Endothelial cell of umbilical vein (primary cell): ENCODE data around the gene WNT8A. TPM values are rescaled to one million over a fixed set of nuclear protein-coding genes. Genes with fewer than 3 reads are reported as not detected.

Experiments
- BruUV-seq: library from RNA; stranded (reverse); fragments of 400-500 nt; replicated peaks from 2 replicates; lab custom pipeline; 2021; lab: Mats Ljungman, UMichigan
- CTCF ChIA-PET: fragments of 300-600, 350-600 bp; sonication (Branson Sonifier 250); formaldehyde crosslinking; loops from one replicate; lab custom pipeline; 2021; ENCODE audit warnings: antibody characterized with exemption, inconsistent platforms; lab: Charles Lee
- POLR2A ChIA-PET: fragments of 300-600, 350-600 bp; sonication (Branson Sonifier 250); formaldehyde crosslinking; loops from one replicate; lab custom pipeline; 2021; ENCODE audit warnings: antibody characterized with exemption, inconsistent platforms; lab: Charles Lee
- DNase-seq: peaks from one replicate; pipeline ENCODE4 v3.0.0-alpha.2; 2011; ENCODE audit warnings: low read depth, low spot score
- FAIRE-seq: peaks from 2 replicates; lab custom pipeline; 2011; peaks lifted over from hg19 to GRCh38; lab: Jason Lieb, UNC
- H2AFZ ChIP-seq: 2 replicates; pipeline ENCODE4 v1.6.0; 2012; ENCODE audit warnings: low read depth, low read length, control low read depth, inconsistent platforms
- H3K27ac ChIP-seq: 2 replicates; pipeline ENCODE4 v1.5.1; 2011; ENCODE audit warnings: low read depth, mild to moderate bottlenecking, control low read depth, low read length, moderate library complexity; ENCODE audit not compliant: insufficient read depth
- H3K27me3 ChIP-seq, 2 experiments: 2 replicates each; pipeline versions ENCODE4 v1.6.0 to v1.6.1; 2011; ENCODE audit warnings: low read length in 2 of 2, mixed read lengths in 1 of 2; ENCODE audit not compliant: control insufficient read depth in 2 of 2, insufficient read depth in 2 of 2
- H3K36me3 ChIP-seq, 2 experiments: 2 replicates in 1 of 2; 3 replicates in 1 of 2; pipeline ENCODE4 v1.5.1; 2011; ENCODE audit warnings: low read length in 2 of 2, mild to moderate bottlenecking in 1 of 2, moderate library complexity in 1 of 2; ENCODE audit not compliant: control insufficient read depth in 2 of 2, insufficient read depth in 2 of 2; ENCODE audit errors: extremely low read depth in 1 of 2
- H3K4me1 ChIP-seq: 3 replicates; pipeline ENCODE4 v1.5.1; 2011; ENCODE audit warnings: mild to moderate bottlenecking, low read length; ENCODE audit not compliant: control insufficient read depth, insufficient read depth; ENCODE audit errors: extremely low read depth
- H3K4me2 ChIP-seq: 2 replicates; pipeline ENCODE4 v1.6.1; 2011; ENCODE audit warnings: low read length, control low read depth, mixed read lengths; ENCODE audit not compliant: insufficient read depth
- H3K4me3 ChIP-seq, 3 experiments: fragments of 200-600 bp in 1 of 3; sonication (generic), shearing (Covaris generic) in 1 of 3; replicated peaks in 1 of 3; 2 replicates each; pipeline ENCODE4 v1.5.1; 2011 to 2016; ENCODE audit warnings: control low read depth in 3 of 3, low read length in 3 of 3, mild to moderate bottlenecking in 2 of 3, inconsistent platforms in 1 of 3, low read depth in 1 of 3, moderate library complexity in 1 of 3; ENCODE audit not compliant: insufficient read depth in 1 of 3
- H3K79me2 ChIP-seq: 2 replicates; pipeline ENCODE4 v1.6.0; 2012; ENCODE audit warnings: low read length, inconsistent platforms; ENCODE audit not compliant: control insufficient read depth, insufficient read depth
- H3K9ac ChIP-seq: replicated peaks from 2 replicates; pipeline ENCODE3; 2011; ENCODE audit warnings: low read length, control low read depth; ENCODE audit not compliant: insufficient read depth; ENCODE audit errors: extremely low read depth
- H3K9me1 ChIP-seq: replicated peaks from 3 replicates; pipeline ENCODE4 v1.6.0; 2011; ENCODE audit warnings: mild to moderate bottlenecking, low read length; ENCODE audit not compliant: control insufficient read depth, insufficient read depth; ENCODE audit errors: extremely low read depth
- H3K9me3 ChIP-seq: replicated peaks from 2 replicates; pipeline ENCODE4 v1.5.1; 2012; ENCODE audit warnings: low read length, inconsistent platforms; ENCODE audit not compliant: control insufficient read depth, insufficient read depth
- H4K20me1 ChIP-seq: replicated peaks from 2 replicates; pipeline ENCODE3; 2011; ENCODE audit warnings: mild to moderate bottlenecking, low read length; ENCODE audit not compliant: control insufficient read depth, insufficient read depth; ENCODE audit errors: extremely low read depth
- EZH2 ChIP-seq: IDR thresholded peaks from 2 replicates; pipeline ENCODE4 v1.6.1; 2012; ENCODE audit warnings: borderline replicate concordance, low read depth, mild to moderate bottlenecking, moderate library complexity, low read length, inconsistent platforms; ENCODE audit not compliant: severe bottlenecking
- FOS ChIP-seq: IDR thresholded peaks from 2 replicates; pipeline ENCODE4 v1.6.1; 2011; ENCODE audit warnings: mild to moderate bottlenecking, low read length, moderate library complexity, borderline replicate concordance; ENCODE audit not compliant: insufficient read depth
- GATA2 ChIP-seq: IDR thresholded peaks from 2 replicates; pipeline ENCODE4 v1.7.0; 2011; ENCODE audit warnings: low read depth, mild to moderate bottlenecking, moderate library complexity, mixed read lengths, low read length; ENCODE audit not compliant: insufficient read length, insufficient read depth
- JUN ChIP-seq: IDR thresholded peaks from 2 replicates; pipeline ENCODE4 v1.6.1; 2011; ENCODE audit warnings: borderline replicate concordance, low read depth; ENCODE audit not compliant: insufficient read length, insufficient read depth
- MYC ChIP-seq: IDR thresholded peaks from one replicate; pipeline ENCODE4 v1.6.1; 2011; ENCODE audit warnings: mild to moderate bottlenecking, low read depth, low read length
- POLR2A ChIP-seq: IDR thresholded peaks from 2 replicates; pipeline ENCODE4 v1.6.1; 2012; ENCODE audit warnings: low read depth, mild to moderate bottlenecking, control low read depth, low read length
- POLR2AphosphoS5 ChIP-seq: IDR thresholded peaks from 2 replicates; pipeline ENCODE4 v1.6.1; 2012; ENCODE audit warnings: low read depth, mild to moderate bottlenecking, control low read depth, low read length, moderate library complexity; ENCODE audit not compliant: insufficient read depth
- dilution Hi-C: fragments of 300-500 bp; cut with MboI; formaldehyde crosslinking; loops from one replicate; pipeline ENCODE4 v1.15.0; 2019; ENCODE audit warnings: low sequenced_read_pairs; ENCODE audit not compliant: extremely low pct_ligation_motif_present
- intact Hi-C: fragments of 100-400 bp; cut with micrococcal nuclease; formaldehyde crosslinking; loops from one replicate; pipeline ENCODE4 v1.10.0; 2022
- polyA plus RNA-seq, 4 experiments: library from polyadenylated mRNA; depleted of rRNA in 3 of 4; stranded (reverse) in 3 of 4; unstranded in 1 of 4; fragments of >200 nt; gene quantifications; 2 replicates each; pipeline versions ENCODE4 v1.2.1 to v1.2.3, GENCODE V29; 2011 to 2012; ENCODE audit warnings: missing spikeins in 1 of 4
- total RNA-seq: library from RNA; stranded (reverse); gene quantifications from 2 replicates; pipeline ENCODE4 v1.2.3, GENCODE V29; 2021
- TF ChIP-seq, protein P1 (sequence below), 2 donors: IDR thresholded peaks; 1 replicate in 1 of 2; 2 replicates in 1 of 2; pipeline ENCODE4 v1.5.1; 2011; ENCODE audit warnings: low read length in 2 of 2, mild to moderate bottlenecking in 2 of 2, moderate library complexity in 2 of 2, control low read depth in 1 of 2, inconsistent platforms in 1 of 2, low read depth in 1 of 2; ENCODE audit not compliant: insufficient read depth in 1 of 2; ENCODE audit errors: extremely low read depth in 1 of 2
- TF ChIP-seq, protein P2 (sequence below): IDR thresholded peaks from 2 replicates; pipeline ENCODE4 v1.6.1; 2011; ENCODE audit not compliant: insufficient read depth, insufficient read length

The WNT8A gene
- total and polyA plus RNA-seq, 2 donors (not counting 3 experiments of a cell fraction or from before 2014, with no cell fraction given) = not detected

DNA sequence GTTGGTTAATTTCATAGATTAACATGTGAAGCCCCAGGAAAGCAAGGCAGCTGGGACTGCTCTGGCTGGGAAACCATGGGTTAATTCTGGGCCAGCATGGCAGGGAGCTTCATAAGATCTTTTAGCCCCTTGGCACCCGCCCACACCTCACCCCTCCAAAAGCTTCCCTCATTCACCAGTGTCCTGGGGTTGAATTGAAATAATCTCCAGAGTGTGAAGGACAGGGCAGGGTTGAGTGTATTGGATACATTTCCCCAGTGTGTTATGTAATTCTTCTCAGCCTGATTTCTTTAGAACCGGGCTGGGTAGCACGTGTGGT, 19.4 kb downstream of the WNT8A start:
- peaks cover 8 to 9% of the 10 kb centered on the region in 2 experiments for H3K27me3 ChIP-seq
- intact Hi-C loops = no loop called here
- H3K4me1 ChIP-seq = no peaks in the 10 kb centered on the region
- DNase-seq (no peak), FAIRE-seq (no peak)
- no peaks in the 10 kb centered on the region for H3K36me3 ChIP-seq
- H3K9me1 ChIP-seq = no peaks in the 10 kb centered on the region
- H3K9ac ChIP-seq = no peak overlapping the region
- H3K4me2 ChIP-seq = no peak overlapping the region
- no peak overlapping the region for H2AFZ ChIP-seq
- H4K20me1 ChIP-seq = no peaks in the 10 kb centered on the region
- BruUV-seq = no TSS peak
- H3K4me3 ChIP-seq = no peak overlapping the region
- ChIA-PET POLR2A (no interaction called here), CTCF (interaction anchor here (0.6 to 2.5 kb wide), 3 partner anchors 14 to 26 kb away, joined by 3 to 10 read pairs (median 8); no protein-coding TSS in a partner anchor)
- H3K9me3 ChIP-seq = no peaks in the 10 kb centered on the region
- H3K27ac ChIP-seq = no peak overlapping the region
- TF ChIP-seq FOS (no peak), EZH2 (no peak), GATA2 (no peak), POLR2A (no peak), JUN (no peak), MYC (no peak), POLR2AphosphoS5 (no peak)
- TF ChIP-seq, protein P1, sequence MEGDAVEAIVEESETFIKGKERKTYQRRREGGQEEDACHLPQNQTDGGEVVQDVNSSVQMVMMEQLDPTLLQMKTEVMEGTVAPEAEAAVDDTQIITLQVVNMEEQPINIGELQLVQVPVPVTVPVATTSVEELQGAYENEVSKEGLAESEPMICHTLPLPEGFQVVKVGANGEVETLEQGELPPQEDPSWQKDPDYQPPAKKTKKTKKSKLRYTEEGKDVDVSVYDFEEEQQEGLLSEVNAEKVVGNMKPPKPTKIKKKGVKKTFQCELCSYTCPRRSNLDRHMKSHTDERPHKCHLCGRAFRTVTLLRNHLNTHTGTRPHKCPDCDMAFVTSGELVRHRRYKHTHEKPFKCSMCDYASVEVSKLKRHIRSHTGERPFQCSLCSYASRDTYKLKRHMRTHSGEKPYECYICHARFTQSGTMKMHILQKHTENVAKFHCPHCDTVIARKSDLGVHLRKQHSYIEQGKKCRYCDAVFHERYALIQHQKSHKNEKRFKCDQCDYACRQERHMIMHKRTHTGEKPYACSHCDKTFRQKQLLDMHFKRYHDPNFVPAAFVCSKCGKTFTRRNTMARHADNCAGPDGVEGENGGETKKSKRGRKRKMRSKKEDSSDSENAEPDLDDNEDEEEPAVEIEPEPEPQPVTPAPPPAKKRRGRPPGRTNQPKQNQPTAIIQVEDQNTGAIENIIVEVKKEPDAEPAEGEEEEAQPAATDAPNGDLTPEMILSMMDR (IDR thresholded peaks at IDR 0.05; ENCODE audit: extremely low read depth in 1 of 2, insufficient read depth in 1 of 2, low read depth in 1 of 2, low read length in 2 of 2) = no peak
- TF ChIP-seq, protein P2, sequence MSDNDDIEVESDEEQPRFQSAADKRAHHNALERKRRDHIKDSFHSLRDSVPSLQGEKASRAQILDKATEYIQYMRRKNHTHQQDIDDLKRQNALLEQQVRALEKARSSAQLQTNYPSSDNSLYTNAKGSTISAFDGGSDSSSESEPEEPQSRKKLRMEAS = no peak
- no peaks in the 10 kb centered on the region for H3K79me2 ChIP-seq
- dilution Hi-C loops = no loop called here
